Measurements from ENCODE around the gene DOCK1.
"Not testable (repeated sequence)": the region's sequence is repeated elsewhere in the genome, so short reads cannot be mapped to it uniquely, and the experiment has no call there.

DOCK1 gene

DNA sequence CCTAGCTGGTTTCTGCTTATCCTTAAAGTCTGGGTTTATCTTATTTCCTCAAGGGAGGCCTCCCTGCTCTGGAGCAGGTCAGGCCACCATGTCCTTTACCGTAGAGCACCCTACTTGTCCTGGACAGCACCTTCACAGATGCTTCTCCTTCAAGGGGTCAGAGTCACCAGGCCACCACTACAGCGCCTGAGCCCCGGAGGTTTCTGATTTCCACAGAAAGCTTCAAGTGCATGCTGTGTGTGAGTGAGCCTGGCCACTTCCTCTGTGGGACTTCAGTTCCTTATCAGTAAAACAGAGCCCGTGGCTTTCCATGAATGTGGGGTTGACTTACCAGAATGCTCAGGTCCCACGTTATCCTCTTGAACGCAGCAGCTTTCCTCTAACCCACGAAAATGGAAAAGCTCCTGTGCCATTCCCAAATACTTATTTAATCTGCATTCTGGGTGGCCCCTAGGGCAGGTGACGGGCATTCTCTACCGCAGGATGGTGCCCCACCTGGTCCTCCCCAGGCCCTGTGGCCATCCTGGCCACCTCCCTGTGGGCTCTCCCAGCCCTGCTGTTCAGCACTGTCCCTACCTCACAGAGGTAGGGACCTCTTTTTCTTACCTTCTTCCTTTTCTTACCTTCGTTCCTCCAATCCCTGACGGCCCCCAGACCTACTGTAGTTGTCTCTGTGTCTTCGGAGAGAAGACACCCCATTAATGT, 1.4 kb upstream of the DOCK1 start:
- no peak for DNase-seq

DNA sequence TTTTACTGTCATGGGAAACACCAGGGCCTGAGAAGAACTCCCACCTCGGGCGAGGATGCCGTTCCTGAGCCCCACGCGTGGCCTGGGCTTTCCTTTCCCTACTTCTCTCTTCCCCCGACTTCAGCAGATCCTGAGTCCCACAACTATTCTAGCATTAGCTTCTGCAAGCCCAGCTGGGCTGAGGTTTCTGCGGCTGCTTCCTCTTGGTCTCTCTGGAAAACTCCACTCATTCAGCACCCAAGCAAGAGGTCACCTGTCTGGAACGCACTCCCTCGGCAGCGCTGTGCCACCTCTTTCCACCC, 761 bp upstream of the DOCK1 start:
- no peak for DNase-seq

DNA sequence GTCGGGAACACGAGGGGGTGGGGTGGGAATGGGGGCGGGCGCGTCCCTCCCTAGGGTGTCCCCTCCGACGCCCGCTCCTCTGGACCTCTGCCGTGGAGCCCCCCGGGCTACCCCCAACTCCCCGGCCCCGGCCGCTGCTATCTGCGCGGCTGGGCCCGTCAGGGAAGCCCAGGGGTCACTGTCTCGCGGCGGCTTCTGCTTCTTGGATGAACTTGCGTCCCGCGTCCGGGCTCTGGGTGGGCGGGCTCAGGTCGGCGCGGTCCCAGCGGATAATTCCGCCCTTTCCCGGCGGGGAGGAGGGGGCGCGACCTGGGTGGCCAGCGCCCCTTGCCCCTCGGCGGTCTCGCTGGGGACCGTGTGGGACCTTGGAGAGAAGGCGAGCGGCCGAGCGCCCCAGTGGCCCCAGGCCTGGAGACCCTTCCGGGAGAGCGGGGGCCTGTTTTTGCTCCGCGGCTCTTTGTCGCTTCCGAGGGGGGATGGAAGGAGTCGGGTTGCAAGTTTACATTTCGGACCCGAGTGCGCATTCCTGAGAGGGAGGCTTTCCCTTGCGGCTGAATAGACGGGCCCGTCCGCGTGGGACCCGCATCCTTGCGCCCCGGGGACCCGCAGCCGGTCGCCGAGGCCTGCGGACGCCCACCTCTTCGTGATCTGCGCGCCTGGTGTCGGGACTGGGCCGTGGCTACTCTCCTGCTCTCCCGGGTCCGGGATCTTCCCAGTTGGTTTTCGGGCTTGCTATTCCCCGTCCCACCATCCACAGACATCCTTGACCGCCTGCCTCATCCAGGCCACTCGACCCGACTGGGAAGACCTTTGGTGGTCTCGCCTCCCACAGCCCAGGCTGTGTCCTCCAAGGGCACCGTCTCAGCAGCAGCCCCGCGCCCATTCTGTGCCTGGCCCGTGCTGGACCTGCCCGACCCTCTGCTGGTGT, 812 bp downstream of the DOCK1 start:
- DNase-seq: no peak

GRCh38 chr10:126906704-126907422, 1.6 kb downstream of the DOCK1 start:
- DNase-seq: no peak

DNA sequence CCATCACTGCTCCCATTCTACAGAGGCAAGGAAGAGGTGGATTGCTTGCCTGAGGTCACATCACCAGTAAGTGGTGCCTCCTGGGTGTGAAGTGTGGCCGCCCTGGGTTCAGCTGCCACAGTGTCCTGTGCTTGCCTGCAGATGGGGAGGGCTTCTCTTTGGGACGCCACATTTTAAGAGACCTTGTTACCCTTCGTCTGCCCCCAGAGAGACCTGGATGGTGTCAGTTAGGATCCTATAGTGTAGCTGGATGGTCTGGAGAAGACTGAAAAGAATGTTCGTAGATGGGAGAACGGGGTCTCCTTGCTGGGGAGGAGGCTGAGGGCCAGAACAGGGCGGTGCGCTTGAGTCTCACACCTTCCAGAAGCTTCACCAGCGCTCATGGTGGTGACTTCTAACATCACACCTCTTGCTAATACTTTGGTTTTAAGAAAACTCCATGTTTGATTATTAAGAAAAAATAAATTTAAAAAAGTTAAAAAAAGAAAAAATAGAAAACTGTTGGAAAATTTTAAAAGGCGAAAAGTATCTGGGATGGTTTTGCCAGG, 2.3 kb downstream of the DOCK1 start:
- no peak for DNase-seq

DNA sequence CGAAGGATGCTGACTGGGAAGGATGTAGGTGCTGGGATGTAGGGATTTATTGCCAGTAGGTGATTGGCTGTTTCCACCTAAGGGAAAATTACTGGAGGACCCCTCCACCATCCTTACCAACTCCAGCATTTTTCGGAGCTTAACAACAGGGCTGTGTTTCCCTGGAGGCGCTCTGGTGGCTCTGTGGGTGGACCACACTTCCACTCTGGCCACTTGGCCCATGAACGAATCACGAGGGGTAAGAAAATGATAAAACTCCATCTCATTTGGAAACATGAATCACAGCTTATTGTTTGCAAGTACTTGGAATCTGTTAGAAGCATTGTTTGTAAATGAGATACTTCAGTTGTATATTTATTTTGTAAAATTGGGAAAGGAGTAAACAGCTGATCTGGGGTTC, 3.0 kb downstream of the DOCK1 start:
- no peak for DNase-seq

- no peak for DNase-seq
These were observed 3.5 kb downstream of the DOCK1 start for GRCh38 chr10:126908729-126909128.

- DNase-seq: no peak
These were observed 3.9 kb downstream of the DOCK1 start for GRCh38 chr10:126909147-126909546.

GRCh38 chr10:126910196-126910595, 5.0 kb downstream of the DOCK1 start:
- no peak for DNase-seq

DNA sequence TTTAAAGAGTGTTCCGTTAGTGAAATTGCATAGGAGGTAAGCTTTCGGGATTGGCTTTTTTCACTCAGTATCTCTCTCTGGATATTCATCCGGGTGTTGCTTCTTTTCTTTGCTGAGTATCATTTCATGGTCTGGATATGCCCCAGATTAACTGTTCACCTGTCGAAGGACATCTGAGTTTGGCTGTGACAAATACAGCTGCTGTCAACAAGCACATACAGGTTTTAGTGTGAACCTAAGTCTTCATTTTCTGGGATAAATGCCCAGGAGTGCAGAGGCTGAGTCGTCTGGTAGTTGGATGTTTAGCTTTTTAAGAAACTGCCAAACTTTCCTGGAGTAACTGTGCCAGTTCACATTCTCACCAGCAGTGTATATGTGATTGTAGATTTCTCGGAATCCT, 5.6 kb downstream of the DOCK1 start:
- no peak for DNase-seq

DNA sequence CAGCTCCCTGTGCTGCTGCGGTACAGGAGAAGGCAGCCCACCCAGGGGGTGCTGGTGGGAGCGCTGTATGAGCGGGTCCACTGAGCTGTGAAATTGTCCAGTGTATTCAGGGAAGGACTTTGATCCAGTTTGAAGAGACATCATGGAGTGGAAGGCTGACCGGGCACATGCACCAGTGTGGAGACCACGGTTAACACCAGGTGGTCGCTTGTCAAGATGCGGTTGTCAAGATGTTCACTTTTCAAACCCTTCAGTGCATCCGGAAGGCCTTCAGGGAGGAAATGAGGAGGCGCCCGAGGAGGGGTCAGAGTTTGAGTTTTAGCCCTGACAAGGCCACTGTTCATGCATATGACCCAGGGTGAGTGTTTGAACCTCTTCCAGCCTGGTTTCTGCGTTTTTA, 6.1 kb downstream of the DOCK1 start:
- no peak for DNase-seq

DNA sequence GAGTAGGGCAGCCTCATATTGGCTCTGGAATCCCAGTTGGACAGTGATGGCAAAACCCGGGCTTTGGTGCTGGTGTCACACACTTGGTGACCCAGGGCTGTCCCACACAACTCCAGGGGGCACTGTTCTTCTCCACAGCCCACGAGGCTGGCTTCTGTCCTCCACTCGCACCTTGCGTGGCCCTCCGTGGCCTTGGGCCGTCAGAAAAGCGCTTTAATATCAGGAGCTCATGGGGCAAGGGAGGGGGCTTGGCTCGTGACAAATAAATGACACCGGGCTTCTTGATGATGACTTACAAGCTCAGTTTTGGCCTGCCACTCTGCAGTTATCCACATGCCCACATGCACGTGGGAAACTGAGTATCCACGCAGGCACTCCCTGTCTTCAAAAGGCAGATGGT, 8.1 kb downstream of the DOCK1 start:
- DNase-seq: no peak

- DNase-seq: no peak
These were observed 9.3 kb downstream of the DOCK1 start for GRCh38 chr10:126914561-126914960.

GRCh38 chr10:126916952-126917351, 11.7 kb downstream of the DOCK1 start:
- DNase-seq: not testable (repeated sequence)

- DNase-seq: no peak
These were observed 12.1 kb downstream of the DOCK1 start for GRCh38 chr10:126917375-126917774.

DNA sequence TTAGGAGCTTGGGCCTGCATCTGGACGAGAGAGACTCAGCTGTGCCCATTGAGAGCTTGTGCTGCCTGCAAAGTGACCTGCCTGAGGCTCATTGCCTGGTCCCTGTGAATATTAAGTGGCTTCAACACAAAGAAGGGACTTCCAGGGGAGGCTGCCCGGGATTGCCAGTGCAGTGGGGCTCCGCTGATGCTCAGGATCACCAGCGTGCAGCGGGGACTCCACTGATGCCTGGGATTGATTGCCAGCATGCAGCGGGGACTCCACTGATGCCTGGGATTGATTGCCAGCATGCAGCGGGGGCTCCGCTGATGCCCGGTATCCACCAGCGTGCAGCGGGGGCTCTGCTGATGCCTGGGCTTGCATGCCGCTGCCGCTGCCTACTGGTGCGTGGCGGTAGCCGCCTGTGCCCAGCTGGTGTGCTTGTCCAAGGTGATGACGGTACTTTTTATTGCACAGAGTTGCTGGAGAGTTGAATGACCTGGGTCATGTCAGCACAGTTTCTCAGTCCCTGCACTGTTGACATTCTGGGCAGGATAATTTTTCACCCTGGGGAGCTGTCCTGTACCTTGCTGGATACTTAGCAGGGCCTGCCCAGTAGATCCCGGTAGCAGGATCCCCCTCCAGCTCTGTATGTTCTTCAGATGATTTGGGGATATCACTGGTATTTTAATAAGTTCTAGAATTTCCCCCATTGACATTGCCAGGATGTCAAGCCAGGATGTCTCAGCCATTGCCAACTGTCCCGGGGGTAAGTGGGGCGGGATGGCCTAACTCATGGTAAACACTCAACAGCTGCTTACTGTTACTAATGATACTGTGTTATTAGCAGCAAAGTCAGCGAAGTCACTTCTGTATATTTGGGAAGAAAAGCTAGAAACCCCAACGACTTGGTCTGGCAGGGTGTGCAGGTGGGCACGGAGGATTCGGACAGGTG, 13.0 kb downstream of the DOCK1 start:
- DNase-seq: no peak

DNA sequence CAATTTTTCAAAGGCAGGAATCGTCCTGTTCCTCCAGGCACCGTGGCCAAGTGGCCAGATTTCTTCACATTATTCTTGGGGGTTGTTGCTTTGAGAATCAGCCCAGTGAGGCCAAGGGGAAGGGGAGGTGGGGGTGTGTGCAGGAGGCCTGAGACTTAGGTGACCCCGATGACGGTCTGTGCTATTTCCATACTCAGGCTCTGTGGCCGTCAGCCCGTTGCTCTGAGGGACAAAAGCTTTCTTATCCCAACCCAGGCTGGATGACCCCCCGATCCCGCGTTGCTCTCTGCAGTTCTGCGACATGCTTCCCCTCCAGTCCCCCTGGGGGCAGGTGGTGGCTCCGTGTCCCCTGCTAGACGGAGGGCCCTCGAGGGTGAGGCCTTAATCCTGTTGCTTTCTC, 14.2 kb downstream of the DOCK1 start:
- no peak for DNase-seq

DNA sequence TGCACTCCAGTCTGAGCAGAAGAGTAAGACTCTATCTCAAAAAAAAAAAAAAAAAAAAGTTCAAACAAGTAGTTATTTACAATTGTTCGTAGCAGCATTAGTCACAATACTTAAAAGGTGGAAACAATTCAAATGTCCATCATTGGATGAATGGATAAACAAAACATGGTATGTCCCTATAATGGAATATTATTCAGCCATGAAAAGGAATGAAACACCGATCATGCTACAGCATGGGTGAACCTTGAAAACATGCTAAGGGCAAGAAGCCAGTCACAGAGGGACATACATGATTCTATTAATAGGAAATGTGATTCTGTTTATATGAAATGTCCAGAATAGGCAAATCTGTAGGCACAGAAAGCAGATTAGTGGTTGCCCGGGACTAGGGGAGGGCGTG, 15.9 kb downstream of the DOCK1 start:
- no peak for DNase-seq

GRCh38 chr10:126921974-126922525, 16.8 kb downstream of the DOCK1 start:
- DNase-seq: no peak

GRCh38 chr10:126924180-126924914, 19.1 kb downstream of the DOCK1 start:
- no peak for DNase-seq

DNA sequence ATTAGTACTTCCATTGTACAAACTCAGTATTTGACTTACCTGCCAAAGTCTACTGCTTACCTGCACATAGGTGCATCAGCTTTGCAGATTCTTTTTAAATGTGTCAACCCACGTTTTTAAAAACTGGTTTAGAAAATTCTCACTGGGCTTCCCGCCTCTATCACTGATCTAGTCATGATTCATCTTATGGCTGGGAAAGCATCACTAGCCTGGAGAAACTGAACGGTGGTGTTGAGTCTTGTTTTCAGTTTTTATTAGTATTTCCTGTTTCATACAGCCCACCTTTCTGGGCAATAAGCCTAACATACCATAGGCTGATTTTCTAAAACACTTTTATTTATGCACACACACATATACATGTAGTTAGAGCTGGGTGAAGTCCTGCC, 19.7 kb downstream of the DOCK1 start:
- DNase-seq: no peak
